GM19238 (cell line): ENCODE results near the gene POLL.

Source experiments
- DNase-seq: peaks from one replicate; pipeline ENCODE4 v3.0.0; 2011; ENCODE audit warnings: low spot score; ENCODE audit not compliant: insufficient read length

The POLL gene

GRCh38 chr10:101573885-101574753, 13.9 kb downstream of the POLL start:
- DNase-seq = no peak

GRCh38 chr10:101572785-101573184, 15.3 kb downstream of the POLL start:
- no peak for DNase-seq

GRCh38 chr10:101572126-101572525, 15.9 kb downstream of the POLL start:
- DNase-seq = no peak

- DNase-seq = no peak
These were observed 16.7 kb downstream of the POLL start for GRCh38 chr10:101571271-101571925.

- no peak for DNase-seq
These were observed 17.4 kb downstream of the POLL start for GRCh38 chr10:101570428-101571270.

GRCh38 chr10:101569622-101570427, 18.2 kb downstream of the POLL start:
- peak; percentile 91 for DNase-seq

- no peak for DNase-seq
These were observed 18.8 kb downstream of the POLL start for GRCh38 chr10:101569323-101569621.

- no peak for DNase-seq
These were observed 19.9 kb downstream of the POLL start for GRCh38 chr10:101568054-101568745.

- DNase-seq = no peak
These were observed 20.7 kb downstream of the POLL start for GRCh38 chr10:101567165-101568006.

GRCh38 chr10:101566333-101567164, 21.5 kb downstream of the POLL start:
- peak; percentile 43 for DNase-seq

GRCh38 chr10:101565936-101566332, 22.1 kb downstream of the POLL start:
- no peak for DNase-seq

- no peak for DNase-seq
These were observed 22.6 kb downstream of the POLL start for GRCh38 chr10:101565370-101565900.

- no peak for DNase-seq
These were observed 23.5 kb downstream of the POLL start for GRCh38 chr10:101564490-101564991.

- no peak for DNase-seq
These were observed 24.5 kb downstream of the POLL start for GRCh38 chr10:101563497-101564040.

- no peak for DNase-seq
These were observed 25.1 kb downstream of the POLL start for GRCh38 chr10:101563007-101563406.

GRCh38 chr10:101562231-101562630, 25.8 kb downstream of the POLL start:
- no peak for DNase-seq

- DNase-seq = no peak
These were observed 26.8 kb downstream of the POLL start for GRCh38 chr10:101561068-101561915.
